IMR-90 (cell line): ENCODE results near the gene TSEN34. TPM values are rescaled to one million over a fixed set of nuclear protein-coding genes. Genes with fewer than 3 reads are reported as not detected.
"Not testable (repeated sequence)": the region's sequence is repeated elsewhere in the genome, so short reads cannot be mapped to it uniquely, and the experiment has no call there.

Source experiments
- ATAC-seq: fragments of 200-7000 bp; cut with Tn5 transposase; 2 replicates; pipeline ENCODE4 v1.9.1; 2020; ENCODE audit warnings: low read depth, mild to moderate bottlenecking, moderate library complexity
- BruUV-seq: library from RNA; stranded (reverse); fragments of 400-500 nt; replicated peaks from 2 replicates; lab custom pipeline; 2021; lab: Mats Ljungman, UMichigan
- CTCF ChIA-PET: fragments of 300-600 bp; formaldehyde crosslinking; extraction: SDS; loops from one replicate; lab custom pipeline; 2021; ENCODE audit warnings: antibody characterized with exemption; lab: Yijun Ruan, JAX
- POLR2A ChIA-PET: fragments of 300-600 bp; sonication (Branson Sonifier 250); formaldehyde crosslinking; loops from one replicate; lab custom pipeline; 2022; ENCODE audit warnings: antibody characterized with exemption; ENCODE audit not compliant: unreplicated experiment; lab: Charles Lee
- DNase-seq: peaks from one replicate; pipeline ENCODE4 v3.0.0; 2013
- H2AFZ ChIP-seq: replicated peaks from 2 replicates; pipeline ENCODE3; 2013; ENCODE audit warnings: low read length, mild to moderate bottlenecking; ENCODE audit not compliant: poor library complexity
- H2AK5ac ChIP-seq: 2 replicates; pipeline ENCODE4 v1.6.1; 2013; ENCODE audit warnings: low read depth, low read length, inconsistent platforms
- H2AK9ac ChIP-seq: replicated peaks from 2 replicates; pipeline ENCODE3; 2013; ENCODE audit warnings: mild to moderate bottlenecking, low read depth, low read length, moderate library complexity; ENCODE audit not compliant: poor library complexity
- H2BK120ac ChIP-seq: 2 replicates; pipeline ENCODE4 v1.6.1; 2013; ENCODE audit warnings: low read depth, low read length, inconsistent platforms
- H2BK15ac ChIP-seq: 3 replicates; pipeline ENCODE4 v1.6.1; 2013; ENCODE audit warnings: low read depth, low read length, inconsistent platforms
- H2BK20ac ChIP-seq: 2 replicates; pipeline ENCODE4 v1.6.1; 2013; ENCODE audit warnings: low read depth, mild to moderate bottlenecking, inconsistent platforms, low read length, moderate library complexity
- H2BK5ac ChIP-seq: 2 replicates; pipeline ENCODE4 v1.6.1; 2013; ENCODE audit warnings: mild to moderate bottlenecking, low read depth, low read length, inconsistent platforms; ENCODE audit not compliant: poor library complexity, severe bottlenecking
- H3K14ac ChIP-seq: replicated peaks from 2 replicates; pipeline ENCODE4 v1.6.1; 2013; ENCODE audit warnings: low read depth, low read length, inconsistent platforms
- H3K18ac ChIP-seq: 2 replicates; pipeline ENCODE4 v1.6.1; 2013; ENCODE audit warnings: low read depth, low read length, control low read depth
- H3K23ac ChIP-seq: 2 replicates; pipeline ENCODE4 v1.6.1; 2013; ENCODE audit warnings: low read depth, low read length, inconsistent platforms
- H3K27ac ChIP-seq: 2 replicates; pipeline ENCODE4 v1.5.1; 2013; ENCODE audit warnings: mild to moderate bottlenecking, control low read depth, low read length; ENCODE audit not compliant: insufficient read depth
- H3K27me3 ChIP-seq: 2 replicates; pipeline ENCODE4 v1.6.1; 2013; ENCODE audit warnings: low read length; ENCODE audit not compliant: control insufficient read depth, insufficient read depth
- H3K36me3 ChIP-seq: 2 replicates; pipeline ENCODE4 v1.6.1; 2013; ENCODE audit warnings: low read length, mixed read lengths; ENCODE audit not compliant: control insufficient read depth, insufficient read depth
- H3K4ac ChIP-seq: 2 replicates; pipeline ENCODE4 v1.6.1; 2013; ENCODE audit warnings: low read depth, low read length, inconsistent platforms
- H3K4me1 ChIP-seq: 2 replicates; pipeline ENCODE4 v1.6.1; 2013; ENCODE audit warnings: low read length, mixed read lengths; ENCODE audit not compliant: control insufficient read depth, insufficient read depth
- H3K4me2 ChIP-seq: 2 replicates; pipeline ENCODE4 v1.6.1; 2013; ENCODE audit warnings: low read depth, mild to moderate bottlenecking, control low read depth, low read length, moderate library complexity
- H3K4me3 ChIP-seq: 2 replicates; pipeline ENCODE4 v1.5.1; 2013; ENCODE audit warnings: low read depth, mild to moderate bottlenecking, control low read depth, low read length, moderate library complexity; ENCODE audit not compliant: insufficient read depth
- H3K56ac ChIP-seq: 2 replicates; pipeline ENCODE4 v1.6.1; 2013; ENCODE audit warnings: low read length, inconsistent platforms; ENCODE audit not compliant: insufficient read depth; ENCODE audit errors: extremely low read depth
- H3K79me1 ChIP-seq, 2 experiments: 2 replicates each; pipeline ENCODE4 v1.6.1; 2013; ENCODE audit warnings: low read length in 2 of 2, inconsistent platforms in 1 of 2, low read depth in 1 of 2
- H3K9ac ChIP-seq: 2 replicates; pipeline ENCODE4 v1.6.1; 2013; ENCODE audit warnings: low read depth, low read length, control low read depth
- H3K9me1 ChIP-seq: 2 replicates; pipeline ENCODE4 v1.6.1; 2013; ENCODE audit warnings: low read length, inconsistent platforms; ENCODE audit not compliant: insufficient read depth
- H3K9me3 ChIP-seq: 2 replicates; pipeline ENCODE4 v1.6.1; 2013; ENCODE audit warnings: low read length; ENCODE audit not compliant: control insufficient read depth, insufficient read depth
- H4K20me1 ChIP-seq: 2 replicates; pipeline ENCODE4 v1.6.1; 2013; ENCODE audit warnings: low read length, inconsistent platforms; ENCODE audit not compliant: insufficient read depth
- H4K5ac ChIP-seq: 2 replicates; pipeline ENCODE4 v1.6.1; 2013; ENCODE audit warnings: mild to moderate bottlenecking, low read depth, low read length, control low read depth
- H4K8ac ChIP-seq, 2 experiments: 2 replicates each; pipeline ENCODE4 v1.6.1; 2013; ENCODE audit warnings: low read depth in 2 of 2, low read length in 2 of 2, control low read depth in 1 of 2, inconsistent platforms in 1 of 2
- H4K91ac ChIP-seq: 2 replicates; pipeline ENCODE4 v1.6.1; 2013; ENCODE audit warnings: low read depth, low read length, inconsistent platforms; ENCODE audit not compliant: insufficient read depth
- CTCF ChIP-seq: conservative IDR thresholded peaks from 2 replicates; pipeline ENCODE4 v1.5.1; 2012; ENCODE audit warnings: mild to moderate bottlenecking, low read depth, low read length, improper control_type of control experiment
- WGBS, 2 experiments: methylation state at CpG; one replicate each; pipeline versions ENCODE4 v1.1.5 to v1.1.7; 2013; ENCODE audit warnings: missing lambda C conversion rate in 2 of 2; ENCODE audit not compliant: insufficient read length in 1 of 2; ENCODE audit errors: extremely low coverage in 2 of 2; 5-methylcytosine and 5-hydroxymethylcytosine counted together
- dilution Hi-C: fragments of 300-500 bp; cut with HindIII; formaldehyde crosslinking; loops from one replicate; pipeline ENCODE4 v1.14.3; 2018; ENCODE audit warnings: low sequenced_read_pairs; ENCODE audit not compliant: unreplicated experiment
- in situ Hi-C: fragments of 300-500 bp; cut with MboI; formaldehyde crosslinking; loops from 3 replicates; pipeline ENCODE4 v1.14.3; 2019; ENCODE audit warnings: low sequenced_read_pairs, inconsistent platforms, mixed read lengths
- intact Hi-C: fragments of 100-400 bp; cut with micrococcal nuclease; formaldehyde crosslinking; loops from 2 replicates; pipeline ENCODE4 v1.10.0; 2022
- polyA plus RNA-seq, 3 experiments: library from polyadenylated mRNA; depleted of rRNA; stranded (reverse); fragments of >200 nt; gene quantifications; 2 replicates each; pipeline ENCODE4 v1.2.3, GENCODE V29; 2012; ENCODE audit warnings: low replicate concordance in 1 of 3
- total RNA-seq: library from RNA; depleted of rRNA; stranded (reverse); fragments of >200 nt; gene quantifications from 2 replicates; pipeline ENCODE4 v1.2.3, GENCODE V29; 2012

TSEN34 gene
- total and polyA plus RNA-seq, 2 of the 4 experiments (the other 2 are of a cell fraction) = 32.1 to 69.4 TPM

- no peak for TF ChIP-seq CTCF
These were observed 21.9 kb upstream of the TSEN34 start (continued) for GRCh38 chr19:54169149-54169740.

DNA sequence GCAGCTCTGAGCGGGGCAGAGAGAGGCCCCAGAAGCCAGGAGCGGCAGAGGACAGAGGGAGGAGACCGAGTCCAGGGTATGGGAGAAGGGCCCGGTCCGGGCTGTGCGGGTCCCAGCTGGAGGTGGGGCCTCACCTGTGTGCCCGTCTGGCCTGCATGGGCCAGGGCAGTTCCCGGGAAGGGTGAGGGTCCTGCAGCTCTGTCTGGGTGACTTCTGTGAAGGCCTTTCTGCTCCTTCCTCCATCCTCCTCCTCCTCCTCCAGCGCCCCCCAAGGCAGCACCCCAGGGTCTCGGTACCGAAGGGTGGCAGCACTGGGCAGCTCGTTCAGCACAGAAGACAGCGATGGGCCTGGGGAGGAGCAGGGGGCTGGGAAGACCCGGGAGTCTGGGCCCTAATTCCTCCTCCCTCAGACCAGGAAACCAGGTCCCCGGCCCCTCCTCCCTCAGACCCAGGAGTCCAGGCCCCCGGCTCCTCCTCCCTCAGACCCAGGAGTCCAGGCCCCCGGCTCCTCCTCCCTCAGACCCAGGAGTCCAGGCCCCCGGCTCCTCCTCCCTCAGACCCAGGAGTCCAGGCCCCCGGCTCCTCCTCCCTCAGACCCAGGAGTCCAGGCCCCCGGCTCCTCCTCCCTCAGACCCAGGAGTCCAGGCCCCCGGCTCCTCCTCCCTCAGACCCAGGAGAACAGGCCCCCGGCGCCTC lies 19.2 kb upstream of the TSEN34 start:
- H3K27ac ChIP-seq, DNase-seq, H3K14ac ChIP-seq, H2BK20ac ChIP-seq, BruUV-seq, H4K20me1 ChIP-seq, H3K56ac ChIP-seq, H3K4ac ChIP-seq, H3K9ac ChIP-seq, H4K91ac ChIP-seq, H2AFZ ChIP-seq, H2BK120ac ChIP-seq, H3K18ac ChIP-seq, H3K27me3 ChIP-seq, H3K4me3 ChIP-seq, intact Hi-C loops, H3K23ac ChIP-seq, H3K36me3 ChIP-seq, H2BK15ac ChIP-seq, H2BK5ac ChIP-seq, H3K79me1 ChIP-seq, POLR2A ChIA-PET, in situ Hi-C loops, H4K8ac ChIP-seq, dilution Hi-C loops, H3K9me3 ChIP-seq, H4K5ac ChIP-seq, H3K9me1 ChIP-seq, H3K4me1 ChIP-seq, H2AK5ac ChIP-seq, ATAC-seq, H3K4me2 ChIP-seq: not testable (repeated sequence)
- peak overlapping the region; percentile 15 for H2AK9ac ChIP-seq
- CTCF ChIA-PET = interaction anchor here (0.8 kb wide), 1 partner anchor 8 kb away, joined by 3 read pairs; no protein-coding TSS in a partner anchor
- WGBS, 2 experiments = 67% methylated on average over 2 of the region's 23 CpGs; no CpG with 5 or more reads in 1 of the 2 experiments
